Hepatocyte (in vitro differentiated cells): Measurements from ENCODE around the gene RASGRF2.

Experiments
- CTCF ChIP-seq: fragments of 200-600 bp; sonication (generic); IDR thresholded peaks from 2 replicates; pipeline ENCODE4 v1.5.1; 2016; ENCODE audit warnings: antibody characterized with exemption, mild to moderate bottlenecking; ENCODE audit not compliant: poor library complexity
- EZH2 ChIP-seq: fragments of 200-600 bp; sonication (generic); IDR thresholded peaks from 2 replicates; pipeline ENCODE4 v1.6.1; 2016; ENCODE audit warnings: antibody characterized with exemption, mild to moderate bottlenecking, borderline replicate concordance
- EZH2phosphoT487 ChIP-seq: fragments of 200-600 bp; sonication (generic); IDR thresholded peaks from one replicate; pipeline ENCODE4 v1.6.1; 2018; ENCODE audit warnings: antibody characterized with exemption, mild to moderate bottlenecking, low read depth, moderate library complexity; ENCODE audit not compliant: unreplicated experiment, severe bottlenecking

- TF ChIP-seq CTCF = no peak
- no peak for TF ChIP-seq EZH2phosphoT487
- no peak for TF ChIP-seq EZH2
Observed at GRCh38 chr5:81045389-81045807, 85.2 kb downstream of the RASGRF2 start.
